PC-9 (cell line): Measurements from ENCODE around the gene SLC13A2. TPM values are rescaled to one million over a fixed set of nuclear protein-coding genes. Genes with fewer than 3 reads are reported as not detected.

ENCODE experiments used
- BruUV-seq: library from RNA; stranded (reverse); fragments of 400-500 nt; replicated peaks from 2 replicates; lab custom pipeline; 2021; lab: Mats Ljungman, UMichigan
- CTCF ChIA-PET: fragments of 300-600 bp; sonication (Branson Sonifier 250); formaldehyde crosslinking; loops from one replicate; lab custom pipeline; 2022; ENCODE audit warnings: antibody characterized with exemption; lab: Charles Lee
- POLR2A ChIA-PET: fragments of 300-600 bp; sonication (Branson Sonifier 250); formaldehyde crosslinking; loops from one replicate; lab custom pipeline; 2022; ENCODE audit warnings: antibody characterized with exemption; ENCODE audit not compliant: unreplicated experiment; lab: Charles Lee
- DNase-seq, 2 experiments: peaks; one replicate each; pipeline versions ENCODE4 v3.0.0 to v3.0.0-alpha.2; 2015 to 2022; ENCODE audit warnings: mixed read lengths in 1 of 2
- H2AFZ ChIP-seq: fragments of 200-600 bp; sonication (generic); 2 replicates; pipeline ENCODE4 v1.8.1; 2017; ENCODE audit warnings: antibody characterized with exemption
- H3F3A ChIP-seq: fragments of 200-600 bp; sonication (generic); 2 replicates; pipeline ENCODE4 v1.8.1; 2017; ENCODE audit warnings: antibody characterized with exemption, mild to moderate bottlenecking, low read depth; ENCODE audit not compliant: insufficient read depth
- H3K27ac ChIP-seq: fragments of 200-600 bp; sonication (generic); 2 replicates; pipeline ENCODE4 v1.6.1; 2016; ENCODE audit warnings: mixed run types
- H3K27me3 ChIP-seq: fragments of 200-600 bp; sonication (generic); 2 replicates; pipeline ENCODE4 v1.6.1; 2016; ENCODE audit warnings: low read depth, mixed run types; ENCODE audit not compliant: insufficient read depth
- H3K36me3 ChIP-seq: fragments of 200-600 bp; sonication (generic); 2 replicates; pipeline ENCODE4 v1.6.1; 2016; ENCODE audit warnings: low read depth, mixed run types
- H3K4me1 ChIP-seq: fragments of 200-600 bp; sonication (generic); replicated peaks from 2 replicates; pipeline ENCODE4 v1.6.1; 2016; ENCODE audit warnings: mixed run types; ENCODE audit not compliant: insufficient read depth
- H3K4me2 ChIP-seq: fragments of 200-600 bp; sonication (generic); 2 replicates; pipeline ENCODE4 v1.6.1; 2017; ENCODE audit warnings: mixed run types
- H3K4me3 ChIP-seq: fragments of 200-600 bp; sonication (generic); 2 replicates; pipeline ENCODE4 v1.6.1; 2016; ENCODE audit warnings: mixed run types
- H3K79me2 ChIP-seq: fragments of 200-600 bp; sonication (generic); 2 replicates; pipeline ENCODE4 v1.6.1; 2017; ENCODE audit warnings: low read depth, mixed run types
- H3K9me2 ChIP-seq: fragments of 200-600 bp; sonication (generic); 2 replicates; pipeline ENCODE4 v1.8.1; 2017; ENCODE audit warnings: mild to moderate bottlenecking; ENCODE audit not compliant: insufficient read depth
- H3K9me3 ChIP-seq: fragments of 200-600 bp; sonication (generic); 2 replicates; pipeline ENCODE4 v1.8.1; 2016; ENCODE audit warnings: low read depth; ENCODE audit not compliant: insufficient read depth
- H4K20me1 ChIP-seq: fragments of 200-600 bp; sonication (generic); 2 replicates; pipeline ENCODE4 v1.8.1; 2017; ENCODE audit not compliant: insufficient read depth
- EZH2 ChIP-seq: fragments of 200-600 bp; sonication (generic); IDR thresholded peaks from 2 replicates; pipeline ENCODE4 v1.8.0; 2017; ENCODE audit warnings: antibody characterized with exemption, low read depth
- intact Hi-C: fragments of 100-400 bp; cut with micrococcal nuclease; formaldehyde crosslinking; loops from one replicate; pipeline ENCODE4 v1.10.0; 2022; ENCODE audit not compliant: unreplicated experiment
- total RNA-seq: library from RNA; stranded (reverse); gene quantifications from 2 replicates; pipeline ENCODE4 v1.2.3, GENCODE V29; 2021
- TF ChIP-seq, protein P1 (sequence below): fragments of 200-600 bp; sonication (generic); conservative IDR thresholded peaks from 2 replicates; pipeline ENCODE4 v1.6.1; 2017; ENCODE audit warnings: mixed run types, antibody characterized with exemption, mild to moderate bottlenecking, moderate library complexity

Gene SLC13A2
- total RNA-seq, 1 experiment from 2014 or later: not detected

GRCh38 chr17:28499684-28500357, 26.4 kb downstream of the SLC13A2 start:
- POLR2A ChIA-PET: no interaction called here
- no peak overlapping the region for H3K4me3 ChIP-seq
- H3K79me2 ChIP-seq: no peaks in the 10 kb centered on the region
- no TSS peak for BruUV-seq
- no peak for TF ChIP-seq EZH2
- TF ChIP-seq, protein P1, sequence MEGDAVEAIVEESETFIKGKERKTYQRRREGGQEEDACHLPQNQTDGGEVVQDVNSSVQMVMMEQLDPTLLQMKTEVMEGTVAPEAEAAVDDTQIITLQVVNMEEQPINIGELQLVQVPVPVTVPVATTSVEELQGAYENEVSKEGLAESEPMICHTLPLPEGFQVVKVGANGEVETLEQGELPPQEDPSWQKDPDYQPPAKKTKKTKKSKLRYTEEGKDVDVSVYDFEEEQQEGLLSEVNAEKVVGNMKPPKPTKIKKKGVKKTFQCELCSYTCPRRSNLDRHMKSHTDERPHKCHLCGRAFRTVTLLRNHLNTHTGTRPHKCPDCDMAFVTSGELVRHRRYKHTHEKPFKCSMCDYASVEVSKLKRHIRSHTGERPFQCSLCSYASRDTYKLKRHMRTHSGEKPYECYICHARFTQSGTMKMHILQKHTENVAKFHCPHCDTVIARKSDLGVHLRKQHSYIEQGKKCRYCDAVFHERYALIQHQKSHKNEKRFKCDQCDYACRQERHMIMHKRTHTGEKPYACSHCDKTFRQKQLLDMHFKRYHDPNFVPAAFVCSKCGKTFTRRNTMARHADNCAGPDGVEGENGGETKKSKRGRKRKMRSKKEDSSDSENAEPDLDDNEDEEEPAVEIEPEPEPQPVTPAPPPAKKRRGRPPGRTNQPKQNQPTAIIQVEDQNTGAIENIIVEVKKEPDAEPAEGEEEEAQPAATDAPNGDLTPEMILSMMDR: no peak
- H2AFZ ChIP-seq: no peak overlapping the region
- no peak overlapping the region for H3K27ac ChIP-seq
- peaks cover 6% of the 10 kb centered on the region; the same call in 1 of the 2 replicates for H3F3A ChIP-seq
- no peak overlapping the region for H3K4me2 ChIP-seq
- H4K20me1 ChIP-seq: no peaks in the 10 kb centered on the region
- no peaks in the 10 kb centered on the region for H3K9me2 ChIP-seq
- intact Hi-C loops: no loop called here
- peaks cover 14% of the 10 kb centered on the region; the same call in 1 of the 2 replicates for H3K4me1 ChIP-seq
- H3K36me3 ChIP-seq: no peaks in the 10 kb centered on the region
- H3K27me3 ChIP-seq: peaks cover 6% of the 10 kb centered on the region
- no peak for DNase-seq
- CTCF ChIA-PET: no interaction called here
- H3K9me3 ChIP-seq: no peaks in the 10 kb centered on the region

- intact Hi-C loops: no loop called here
- H3K36me3 ChIP-seq: no peaks in the 10 kb centered on the region
- peaks cover 6% of the 10 kb centered on the region; the same call in 1 of the 2 replicates for H3F3A ChIP-seq
- H3K79me2 ChIP-seq: no peaks in the 10 kb centered on the region
- H3K4me1 ChIP-seq: peaks cover 14% of the 10 kb centered on the region; the same call in 1 of the 2 replicates
- peaks cover 16% of the 10 kb centered on the region for H3K27me3 ChIP-seq
- H2AFZ ChIP-seq: no peak overlapping the region
- H3K27ac ChIP-seq: no peak overlapping the region
- H3K9me3 ChIP-seq: no peaks in the 10 kb centered on the region
- POLR2A ChIA-PET: no interaction called here
- no TSS peak for BruUV-seq
- no peaks in the 10 kb centered on the region for H4K20me1 ChIP-seq
- H3K4me3 ChIP-seq: no peak overlapping the region
- TF ChIP-seq EZH2: no peak
- TF ChIP-seq, protein P1: no peak
- no peak for DNase-seq
- no peak overlapping the region for H3K4me2 ChIP-seq
- CTCF ChIA-PET: no interaction called here
- no peaks in the 10 kb centered on the region for H3K9me2 ChIP-seq
These were observed 27.4 kb downstream of the SLC13A2 start for GRCh38 chr17:28500712-28501379.

DNA sequence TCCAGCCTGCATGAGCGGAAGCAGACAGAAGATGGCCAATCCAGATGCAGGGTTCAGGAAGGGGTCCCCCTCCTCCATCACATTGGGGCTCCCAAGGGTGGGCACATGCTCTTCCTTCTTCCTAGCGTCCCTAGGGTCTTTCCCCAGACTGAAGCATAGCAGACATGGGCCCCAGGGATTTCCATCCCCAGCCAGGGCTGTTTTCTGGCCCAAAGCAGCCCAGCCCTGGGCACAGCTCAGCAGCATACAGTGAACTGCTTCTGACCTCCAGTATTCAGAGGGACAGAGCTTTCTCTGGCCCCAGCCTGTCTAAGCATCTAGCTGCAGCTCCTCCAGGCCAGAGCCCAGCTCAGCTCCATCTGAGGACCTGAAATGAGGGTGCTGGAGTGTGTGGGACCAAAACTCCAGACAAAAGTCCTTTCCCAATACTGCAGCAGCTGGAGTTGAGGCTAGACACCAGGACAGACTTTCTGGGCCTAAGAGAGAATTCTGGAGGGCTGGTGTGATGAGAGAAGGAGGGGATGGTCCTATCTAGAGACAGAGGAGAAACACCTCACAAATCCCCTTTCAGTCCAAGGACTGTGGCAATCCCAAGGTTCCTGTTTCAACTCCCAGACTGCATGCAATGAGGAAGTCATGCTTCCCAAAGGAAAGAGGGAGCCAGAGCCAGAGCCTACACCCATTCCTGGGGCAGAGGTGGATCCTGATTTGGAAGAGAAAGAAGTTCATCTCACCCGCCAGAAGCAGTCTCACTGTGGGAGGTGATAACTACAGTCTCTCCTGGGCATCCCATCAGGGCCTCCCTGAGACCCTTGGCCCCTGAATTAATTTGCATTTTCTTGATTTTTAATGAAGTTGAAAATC, 28.2 kb downstream of the SLC13A2 start:
- POLR2A ChIA-PET: no interaction called here
- intact Hi-C loops: no loop called here
- Histone ChIP-seq H4K20me1 (no peaks in the 10 kb centered on the region), H3F3A (peaks cover 6% of the 10 kb centered on the region; the same call in 1 of the 2 replicates), H3K27ac (no peak overlapping the region), H3K36me3 (no peaks in the 10 kb centered on the region), H3K79me2 (no peaks in the 10 kb centered on the region), H3K4me3 (no peak overlapping the region), H3K9me3 (no peaks in the 10 kb centered on the region), H3K27me3 (peaks cover 23% of the 10 kb centered on the region), H3K4me1 (peaks cover 14% of the 10 kb centered on the region; the same call in 1 of the 2 replicates), H3K4me2 (no peak overlapping the region), H2AFZ (no peak overlapping the region), H3K9me2 (no peaks in the 10 kb centered on the region)
- TF ChIP-seq, protein P1: no peak
- no peak for TF ChIP-seq EZH2
- no peak for DNase-seq
- no TSS peak for BruUV-seq
- CTCF ChIA-PET: interaction anchor here (0.6 kb wide), 1 partner anchor 38 kb away, joined by 10 read pairs; no protein-coding TSS in a partner anchor
